Breast epithelium (tissue), 4 donors: ENCODE measurements around the gene PTOV1. TPM values are rescaled to one million over a fixed set of nuclear protein-coding genes. Genes with fewer than 3 reads are reported as not detected.

Experiments used
- DNase-seq, 2 donors: peaks; one replicate each; pipeline ENCODE4 v3.0.0-alpha.2; 2019; ENCODE audit warnings: low spot score in 2 of 2
- H3K27ac ChIP-seq, 2 donors: fragments of 200-600 bp; sonication (generic) in 1 of 2; one replicate each; pipeline ENCODE4 v1.5.1; 2016 to 2019; ENCODE audit warnings: mild to moderate bottlenecking in 1 of 2
- H3K27me3 ChIP-seq, 2 donors: fragments of 200-600 bp; sonication (generic) in 1 of 2; one replicate each; pipeline versions ENCODE4 v1.5.1 to v1.6.0; 2017 to 2019; ENCODE audit warnings: control low read depth in 1 of 2, mild to moderate bottlenecking in 1 of 2
- H3K36me3 ChIP-seq: fragments of 200-600 bp; one replicate; pipeline ENCODE4 v1.5.1; 2019
- H3K4me1 ChIP-seq, 2 donors: fragments of 200-600 bp; sonication (generic); one replicate each; pipeline ENCODE4 v1.5.1; 2016 to 2019; ENCODE audit warnings: control low read depth in 1 of 2
- H3K4me3 ChIP-seq, 3 donors: fragments of 200-600 bp; sonication (generic); 1 replicate in 2 of 3; 2 replicates in 1 of 3; pipeline ENCODE4 v1.5.1; 2016 to 2019; ENCODE audit warnings: mild to moderate bottlenecking in 3 of 3, moderate library complexity in 2 of 3
- H3K9me3 ChIP-seq, 2 donors: fragments of 200-600 bp; sonication (generic) in 1 of 2; one replicate each; pipeline ENCODE4 v1.5.1; 2016 to 2019; ENCODE audit warnings: control low read depth in 1 of 2
- CTCF ChIP-seq, 3 donors: fragments of 450-650 bp; IDR thresholded peaks; one replicate each; pipeline ENCODE4 v1.5.1; 2016 to 2017; ENCODE audit warnings: antibody characterized with exemption in 3 of 3, mild to moderate bottlenecking in 3 of 3, moderate library complexity in 3 of 3
- POLR2A ChIP-seq: fragments of 450-650 bp; IDR thresholded peaks from one replicate; pipeline ENCODE4 v1.6.1; 2016; ENCODE audit warnings: antibody characterized with exemption, mild to moderate bottlenecking, moderate library complexity
- POLR2AphosphoS5 ChIP-seq, 3 donors: sonication (generic); formaldehyde crosslinking; IDR thresholded peaks; one replicate each; pipeline ENCODE4 v1.6.1; 2017; ENCODE audit warnings: antibody characterized with exemption in 3 of 3
- intact Hi-C: fragments of 100-400 bp; cut with DNase I; formaldehyde crosslinking; loops from one replicate; pipeline ENCODE4 v1.15.1; 2023; ENCODE audit warnings: low total_unique reads
- total RNA-seq, 3 donors: library from RNA; depleted of rRNA; stranded (reverse); fragments of >200 nt; gene quantifications; one replicate each; pipeline ENCODE4 v1.1.0, GENCODE V29; 2016

The PTOV1 gene
- total RNA-seq, 3 donors from 2014 or later, result 45.1 to 95.0 (median 90.3) TPM

DNA sequence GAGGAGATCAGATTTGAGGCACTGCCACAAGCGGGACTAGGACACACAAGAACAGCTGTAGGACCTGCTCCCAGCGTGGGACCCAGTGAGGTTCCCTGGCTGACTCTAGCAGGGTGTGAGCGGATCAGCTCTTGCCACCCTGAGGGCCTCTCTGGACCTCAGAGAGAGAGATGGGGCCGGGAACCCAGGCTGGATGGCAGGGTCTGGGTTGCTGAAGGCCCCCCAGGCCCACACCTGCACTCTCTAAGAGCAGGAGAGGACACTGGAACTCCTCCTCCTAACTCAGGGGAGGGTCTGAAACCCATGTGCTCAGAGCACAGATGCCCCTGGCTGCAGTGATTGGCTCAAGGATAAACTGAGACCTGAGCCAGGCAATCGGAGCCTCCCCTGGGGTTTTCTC lies 59.2 kb downstream of the PTOV1 start:
- H3K9me3 ChIP-seq, result no peaks in the 10 kb centered on the region
- peaks cover 9% of the 10 kb centered on the region for H3K36me3 ChIP-seq
- H3K27ac ChIP-seq, result no peak overlapping the region
- no peaks in the 10 kb centered on the region for H3K27me3 ChIP-seq
- intact Hi-C loops, result no loop called here
- TF ChIP-seq POLR2A (no peak), POLR2AphosphoS5 (IDR thresholded peaks at IDR 0.05) (no peak), CTCF (IDR thresholded peaks at IDR 0.05) (no peak)
- no peaks in the 10 kb centered on the region for H3K4me1 ChIP-seq
- no peak for DNase-seq
- no peak overlapping the region for H3K4me3 ChIP-seq

Other genes starting within 250 kb of the PTOV1 start
- gene RRAS, start 211.0 kb upstream of the PTOV1 start, total RNA-seq, result 100 to 1,000 TPM in 1 of 3 donors, 10 to 100 TPM in 2; 34.8 to 114 (median 41.0) TPM
- gene SCAF1, start 208.9 kb upstream of the PTOV1 start, total RNA-seq, result 10 to 100 TPM in 2 of 3 donors, 1 to 10 TPM in 1; 9.8 to 15.4 (median 10.6) TPM
- gene IRF3, start 185.3 kb upstream of the PTOV1 start, total RNA-seq, result 100 to 1,000 TPM in 1 of 3 donors, 10 to 100 TPM in 2; 39.7 to 100 (median 52.4) TPM
- 10 to 100 TPM in 1 of 3 donors, 1 to 10 TPM in 2; 5.1 to 11.7 (median 8.5) TPM for gene BCL2L12, start 185.2 kb upstream of the PTOV1 start, total RNA-seq
- gene PRMT1, start 173.9 kb upstream of the PTOV1 start, total RNA-seq, result 100 to 1,000 TPM; 137 to 227 (median 154) TPM
- 1 to 10 TPM; 1.3 to 2.9 (median 1.4) TPM for gene ADM5, start 161.6 kb upstream of the PTOV1 start, total RNA-seq
- gene CPT1C, start 160.0 kb upstream of the PTOV1 start, total RNA-seq, result 10 to 100 TPM in 1 of 3 donors, 1 to 10 TPM in 1, under 1 TPM in 1; 0.80 to 14.4 (median 2.8) TPM
- under 1 TPM in 2 of 3 donors, not detected in 1; 0.33 to 0.96 TPM for gene TSKS, start 87.9 kb upstream of the PTOV1 start, total RNA-seq
- 10 to 100 TPM; 42.1 to 71.0 (median 59.3) TPM for gene AP2A1, start 84.2 kb upstream of the PTOV1 start, total RNA-seq
- 10 to 100 TPM; 13.0 to 27.4 (median 18.7) TPM for gene FUZ, start 37.9 kb upstream of the PTOV1 start, total RNA-seq
- gene MED25, start 32.9 kb upstream of the PTOV1 start, total RNA-seq, result 10 to 100 TPM; 16.3 to 27.5 (median 20.6) TPM
- 10 to 100 TPM; 31.0 to 69.2 (median 57.7) TPM for gene PNKP, start 16.4 kb downstream of the PTOV1 start, total RNA-seq
- 10 to 100 TPM; 11.9 to 13.8 (median 12.5) TPM for gene AKT1S1, start 26.2 kb downstream of the PTOV1 start, total RNA-seq
- 10 to 100 TPM; 21.0 to 31.8 (median 30.4) TPM for gene TBC1D17, start 26.5 kb downstream of the PTOV1 start, total RNA-seq
- 1 to 10 TPM in 1 of 3 donors, under 1 TPM in 2; 0.48 to 2.2 (median 0.66) TPM for gene IL4I1, start 45.7 kb downstream of the PTOV1 start, total RNA-seq
- gene ATF5, start 78.0 kb downstream of the PTOV1 start, total RNA-seq, result 10 to 100 TPM in 1 of 3 donors, 1 to 10 TPM in 2; 5.9 to 20.0 (median 8.2) TPM
- gene NUP62, start 78.3 kb downstream of the PTOV1 start, total RNA-seq, result 10 to 100 TPM; 30.9 to 41.0 (median 36.4) TPM
- 1 to 10 TPM in 1 of 3 donors, under 1 TPM in 2; 0.59 to 2.2 (median 0.66) TPM for gene SIGLEC11, start 110.0 kb downstream of the PTOV1 start, total RNA-seq
- 10 to 100 TPM; 24.2 to 42.0 (median 40.3) TPM for gene VRK3, start 174.2 kb downstream of the PTOV1 start, total RNA-seq
- 10 to 100 TPM in 2 of 3 donors, 1 to 10 TPM in 1; 7.8 to 15.5 (median 12.1) TPM for gene ZNF473, start 174.8 kb downstream of the PTOV1 start, total RNA-seq